ENCODE data around the gene SMG9.

DNA sequence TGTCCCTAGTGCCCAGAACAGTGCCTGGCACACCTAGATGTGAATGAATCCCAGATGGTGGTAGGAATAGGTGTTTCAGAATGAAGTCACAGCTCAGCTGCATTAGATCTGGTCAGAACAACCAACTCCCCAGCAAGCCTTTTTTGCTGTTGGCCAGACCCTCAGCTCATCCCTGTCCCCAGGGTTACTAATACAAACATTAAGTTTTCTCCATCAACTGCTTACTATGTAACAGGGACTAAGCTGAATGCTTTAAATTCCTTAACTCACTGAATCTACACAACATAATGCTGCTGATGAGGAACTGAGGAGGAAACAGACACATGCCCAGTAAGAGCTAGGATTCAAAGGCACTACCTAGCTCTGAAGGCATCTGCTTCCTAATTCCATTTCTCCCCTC, 18.8 kb downstream of the SMG9 start:
- TF ChIP-seq, protein P1, sequence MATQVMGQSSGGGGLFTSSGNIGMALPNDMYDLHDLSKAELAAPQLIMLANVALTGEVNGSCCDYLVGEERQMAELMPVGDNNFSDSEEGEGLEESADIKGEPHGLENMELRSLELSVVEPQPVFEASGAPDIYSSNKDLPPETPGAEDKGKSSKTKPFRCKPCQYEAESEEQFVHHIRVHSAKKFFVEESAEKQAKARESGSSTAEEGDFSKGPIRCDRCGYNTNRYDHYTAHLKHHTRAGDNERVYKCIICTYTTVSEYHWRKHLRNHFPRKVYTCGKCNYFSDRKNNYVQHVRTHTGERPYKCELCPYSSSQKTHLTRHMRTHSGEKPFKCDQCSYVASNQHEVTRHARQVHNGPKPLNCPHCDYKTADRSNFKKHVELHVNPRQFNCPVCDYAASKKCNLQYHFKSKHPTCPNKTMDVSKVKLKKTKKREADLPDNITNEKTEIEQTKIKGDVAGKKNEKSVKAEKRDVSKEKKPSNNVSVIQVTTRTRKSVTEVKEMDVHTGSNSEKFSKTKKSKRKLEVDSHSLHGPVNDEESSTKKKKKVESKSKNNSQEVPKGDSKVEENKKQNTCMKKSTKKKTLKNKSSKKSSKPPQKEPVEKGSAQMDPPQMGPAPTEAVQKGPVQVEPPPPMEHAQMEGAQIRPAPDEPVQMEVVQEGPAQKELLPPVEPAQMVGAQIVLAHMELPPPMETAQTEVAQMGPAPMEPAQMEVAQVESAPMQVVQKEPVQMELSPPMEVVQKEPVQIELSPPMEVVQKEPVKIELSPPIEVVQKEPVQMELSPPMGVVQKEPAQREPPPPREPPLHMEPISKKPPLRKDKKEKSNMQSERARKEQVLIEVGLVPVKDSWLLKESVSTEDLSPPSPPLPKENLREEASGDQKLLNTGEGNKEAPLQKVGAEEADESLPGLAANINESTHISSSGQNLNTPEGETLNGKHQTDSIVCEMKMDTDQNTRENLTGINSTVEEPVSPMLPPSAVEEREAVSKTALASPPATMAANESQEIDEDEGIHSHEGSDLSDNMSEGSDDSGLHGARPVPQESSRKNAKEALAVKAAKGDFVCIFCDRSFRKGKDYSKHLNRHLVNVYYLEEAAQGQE (IDR thresholded peaks at IDR 0.05) = no peak
- TF ChIP-seq, protein P2, sequence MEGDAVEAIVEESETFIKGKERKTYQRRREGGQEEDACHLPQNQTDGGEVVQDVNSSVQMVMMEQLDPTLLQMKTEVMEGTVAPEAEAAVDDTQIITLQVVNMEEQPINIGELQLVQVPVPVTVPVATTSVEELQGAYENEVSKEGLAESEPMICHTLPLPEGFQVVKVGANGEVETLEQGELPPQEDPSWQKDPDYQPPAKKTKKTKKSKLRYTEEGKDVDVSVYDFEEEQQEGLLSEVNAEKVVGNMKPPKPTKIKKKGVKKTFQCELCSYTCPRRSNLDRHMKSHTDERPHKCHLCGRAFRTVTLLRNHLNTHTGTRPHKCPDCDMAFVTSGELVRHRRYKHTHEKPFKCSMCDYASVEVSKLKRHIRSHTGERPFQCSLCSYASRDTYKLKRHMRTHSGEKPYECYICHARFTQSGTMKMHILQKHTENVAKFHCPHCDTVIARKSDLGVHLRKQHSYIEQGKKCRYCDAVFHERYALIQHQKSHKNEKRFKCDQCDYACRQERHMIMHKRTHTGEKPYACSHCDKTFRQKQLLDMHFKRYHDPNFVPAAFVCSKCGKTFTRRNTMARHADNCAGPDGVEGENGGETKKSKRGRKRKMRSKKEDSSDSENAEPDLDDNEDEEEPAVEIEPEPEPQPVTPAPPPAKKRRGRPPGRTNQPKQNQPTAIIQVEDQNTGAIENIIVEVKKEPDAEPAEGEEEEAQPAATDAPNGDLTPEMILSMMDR (IDR thresholded peaks at IDR 0.05; ENCODE audit: low read depth, low read length, missing input control) = no peak
- TF ChIP-seq GABPA (IDR thresholded peaks at IDR 0.05 in 1 of 2, conservative IDR thresholded peaks at IDR 0.05 in 1 of 2) (no peak), RAD21 (IDR thresholded peaks at IDR 0.05) (no peak), TAF1 (conservative IDR thresholded peaks at IDR 0.05) (no peak)
- TF ChIP-seq, protein P3, sequence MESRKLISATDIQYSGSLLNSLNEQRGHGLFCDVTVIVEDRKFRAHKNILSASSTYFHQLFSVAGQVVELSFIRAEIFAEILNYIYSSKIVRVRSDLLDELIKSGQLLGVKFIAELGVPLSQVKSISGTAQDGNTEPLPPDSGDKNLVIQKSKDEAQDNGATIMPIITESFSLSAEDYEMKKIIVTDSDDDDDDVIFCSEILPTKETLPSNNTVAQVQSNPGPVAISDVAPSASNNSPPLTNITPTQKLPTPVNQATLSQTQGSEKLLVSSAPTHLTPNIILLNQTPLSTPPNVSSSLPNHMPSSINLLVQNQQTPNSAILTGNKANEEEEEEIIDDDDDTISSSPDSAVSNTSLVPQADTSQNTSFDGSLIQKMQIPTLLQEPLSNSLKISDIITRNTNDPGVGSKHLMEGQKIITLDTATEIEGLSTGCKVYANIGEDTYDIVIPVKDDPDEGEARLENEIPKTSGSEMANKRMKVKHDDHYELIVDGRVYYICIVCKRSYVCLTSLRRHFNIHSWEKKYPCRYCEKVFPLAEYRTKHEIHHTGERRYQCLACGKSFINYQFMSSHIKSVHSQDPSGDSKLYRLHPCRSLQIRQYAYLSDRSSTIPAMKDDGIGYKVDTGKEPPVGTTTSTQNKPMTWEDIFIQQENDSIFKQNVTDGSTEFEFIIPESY (IDR thresholded peaks at IDR 0.05) = no peak
- TF ChIP-seq, protein P4, sequence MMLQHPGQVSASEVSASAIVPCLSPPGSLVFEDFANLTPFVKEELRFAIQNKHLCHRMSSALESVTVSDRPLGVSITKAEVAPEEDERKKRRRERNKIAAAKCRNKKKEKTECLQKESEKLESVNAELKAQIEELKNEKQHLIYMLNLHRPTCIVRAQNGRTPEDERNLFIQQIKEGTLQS (IDR thresholded peaks at IDR 0.05) = no peak
